H9 (cell line): Measurements from ENCODE around the gene SRXN1. TPM values are rescaled to one million over a fixed set of nuclear protein-coding genes. Genes with fewer than 3 reads are reported as not detected.

Experiments used
- DNase-seq: peaks from one replicate; pipeline ENCODE4 v3.0.0-alpha.2; 2017
- H2AFZ ChIP-seq: one replicate; pipeline ENCODE4 v1.6.1; 2013; ENCODE audit warnings: mild to moderate bottlenecking, low read length, control low read depth, moderate library complexity
- H2AK5ac ChIP-seq: 2 replicates; pipeline ENCODE4 v1.6.1; 2013; ENCODE audit warnings: low read length, control low read depth, mixed read lengths; ENCODE audit not compliant: insufficient read length
- H2BK120ac ChIP-seq: one replicate; pipeline ENCODE4 v1.6.1; 2013; ENCODE audit warnings: low read depth, mild to moderate bottlenecking, low read length, control low read depth, inconsistent platforms; ENCODE audit not compliant: poor library complexity, severe bottlenecking
- H2BK12ac ChIP-seq: 2 replicates; pipeline ENCODE4 v1.6.1; 2013; ENCODE audit warnings: low read length, control low read depth, mixed read lengths, low read depth; ENCODE audit not compliant: insufficient read length
- H2BK15ac ChIP-seq: 2 replicates; pipeline ENCODE4 v1.6.1; 2013; ENCODE audit warnings: low read depth, low read length, control low read depth
- H2BK20ac ChIP-seq: one replicate; pipeline ENCODE4 v1.6.1; 2013; ENCODE audit warnings: low read depth, mild to moderate bottlenecking, low read length, control low read depth, inconsistent platforms; ENCODE audit not compliant: poor library complexity, severe bottlenecking
- H2BK5ac ChIP-seq: 2 replicates; pipeline ENCODE4 v1.6.1; 2013; ENCODE audit warnings: low read length, control low read depth, mixed read lengths; ENCODE audit not compliant: insufficient read length
- H3K14ac ChIP-seq: 2 replicates; pipeline ENCODE4 v1.6.1; 2013; ENCODE audit warnings: low read length, control low read depth; ENCODE audit not compliant: insufficient read depth
- H3K18ac ChIP-seq: 2 replicates; pipeline ENCODE4 v1.6.1; 2013; ENCODE audit warnings: low read depth, mild to moderate bottlenecking, mixed read lengths, low read length, control low read depth; ENCODE audit not compliant: insufficient read length
- H3K23ac ChIP-seq: 2 replicates; pipeline ENCODE4 v1.6.1; 2013; ENCODE audit warnings: low read length, control low read depth, mixed read lengths, low read depth; ENCODE audit not compliant: insufficient read length
- H3K23me2 ChIP-seq: 2 replicates; pipeline ENCODE4 v1.6.1; 2013; ENCODE audit warnings: low read depth, mild to moderate bottlenecking, mixed read lengths, low read length, control low read depth; ENCODE audit not compliant: insufficient read length, poor library complexity, severe bottlenecking
- H3K27ac ChIP-seq: 2 replicates; pipeline ENCODE4 v1.5.1; 2013; ENCODE audit warnings: low read length, control low read depth, mixed read lengths, low read depth; ENCODE audit not compliant: insufficient read length
- H3K27me3 ChIP-seq: 2 replicates; pipeline ENCODE4 v1.6.1; 2013; ENCODE audit warnings: low read length, control low read depth, inconsistent platforms; ENCODE audit not compliant: insufficient read depth
- H3K4ac ChIP-seq: 2 replicates; pipeline ENCODE4 v1.6.1; 2013; ENCODE audit warnings: low read depth, mild to moderate bottlenecking, control low read depth, inconsistent platforms, low read length, moderate library complexity
- H3K4me1 ChIP-seq: 2 replicates; pipeline ENCODE4 v1.6.1; 2013; ENCODE audit warnings: low read length, control low read depth, inconsistent platforms; ENCODE audit not compliant: insufficient read depth
- H3K4me2 ChIP-seq: 2 replicates; pipeline ENCODE4 v1.6.1; 2013; ENCODE audit warnings: low read length, control low read depth, mixed read lengths; ENCODE audit not compliant: insufficient read length, insufficient read depth
- H3K56ac ChIP-seq: 2 replicates; pipeline ENCODE4 v1.6.1; 2013; ENCODE audit warnings: low read depth, mild to moderate bottlenecking, mixed read lengths, low read length, control low read depth; ENCODE audit not compliant: insufficient read length
- H3K79me1 ChIP-seq: 2 replicates; pipeline ENCODE4 v1.6.1; 2013; ENCODE audit warnings: low read depth, mild to moderate bottlenecking, moderate library complexity, low read length, control low read depth, inconsistent platforms; ENCODE audit not compliant: insufficient read depth, poor library complexity, severe bottlenecking
- H3K79me2 ChIP-seq: 2 replicates; pipeline ENCODE4 v1.6.1; 2013; ENCODE audit warnings: low read length, control low read depth, inconsistent platforms; ENCODE audit not compliant: insufficient read depth
- H3K9ac ChIP-seq: 2 replicates; pipeline ENCODE4 v1.6.1; 2013; ENCODE audit warnings: low read length, control low read depth, mixed read lengths; ENCODE audit not compliant: insufficient read length; ENCODE audit errors: extremely low read depth
- H3K9me3 ChIP-seq: one replicate; pipeline ENCODE4 v1.6.1; 2013; ENCODE audit warnings: low read depth, low read length, inconsistent platforms; ENCODE audit not compliant: control insufficient read depth
- H3T11ph ChIP-seq: one replicate; pipeline ENCODE4 v1.6.1; 2013; ENCODE audit warnings: mild to moderate bottlenecking, low read length, control low read depth, inconsistent platforms
- H4K20me1 ChIP-seq: one replicate; pipeline ENCODE4 v1.6.1; 2013; ENCODE audit not compliant: control insufficient read depth, insufficient read length, insufficient read depth
- H4K5ac ChIP-seq: 2 replicates; pipeline ENCODE4 v1.6.1; 2013; ENCODE audit warnings: low read depth, mild to moderate bottlenecking, mixed read lengths, low read length, control low read depth; ENCODE audit not compliant: insufficient read length
- H4K8ac ChIP-seq: replicated peaks from 2 replicates; pipeline ENCODE4 v1.6.1; 2013; ENCODE audit warnings: low read length, control low read depth, mixed read lengths, low read depth; ENCODE audit not compliant: insufficient read length
- H4K91ac ChIP-seq: 2 replicates; pipeline ENCODE4 v1.6.1; 2013; ENCODE audit warnings: low read depth, mild to moderate bottlenecking, moderate library complexity, mixed read lengths, low read length, control low read depth; ENCODE audit not compliant: insufficient read length
- H3K27ac Mint-ChIP-seq, 3 experiments: 2 replicates in 2 of 3; 3 replicates in 1 of 3; pipeline ENCODE4 v1.8.0; 2020 to 2021; ENCODE audit warnings: mixed read lengths in 3 of 3, mild to moderate bottlenecking in 1 of 3, moderate library complexity in 1 of 3
- H3K27me3 Mint-ChIP-seq: 2 replicates; pipeline ENCODE4 v1.8.0; 2021; ENCODE audit warnings: low read depth, mild to moderate bottlenecking, moderate library complexity, mixed read lengths
- H3K36me3 Mint-ChIP-seq, 3 experiments: 2 replicates in 2 of 3; 3 replicates in 1 of 3; pipeline ENCODE4 v1.8.0; 2020 to 2021; ENCODE audit warnings: low read depth in 3 of 3, mixed read lengths in 3 of 3; ENCODE audit not compliant: insufficient read depth in 1 of 3
- H3K4me1 Mint-ChIP-seq, 2 experiments: 2 replicates each; pipeline ENCODE4 v1.8.0; 2020; ENCODE audit warnings: mixed read lengths in 2 of 2
- H3K4me3 Mint-ChIP-seq, 2 experiments: 2 replicates in 1 of 2; 3 replicates in 1 of 2; pipeline ENCODE4 v1.8.0; 2020 to 2021; ENCODE audit warnings: mild to moderate bottlenecking in 2 of 2, mixed read lengths in 2 of 2, moderate library complexity in 1 of 2
- H3K9me3 Mint-ChIP-seq, 2 experiments: 2 replicates in 1 of 2; 3 replicates in 1 of 2; pipeline ENCODE4 v1.8.0; 2020; ENCODE audit warnings: mild to moderate bottlenecking in 2 of 2, mixed read lengths in 2 of 2, moderate library complexity in 1 of 2
- WGBS: extraction: QIAGEN DNeasy Blood & Tissue Kit; methylation state at CpG from one replicate; pipeline ENCODE4 v1.1.7; 2013; ENCODE audit warnings: missing lambda C conversion rate, low lambda C conversion rate, mixed read lengths; ENCODE audit not compliant: insufficient read length; ENCODE audit errors: extremely low coverage; 5-methylcytosine and 5-hydroxymethylcytosine counted together
- total RNA-seq: library from RNA; stranded (reverse); gene quantifications from 2 replicates; pipeline ENCODE4 v1.2.1, GENCODE V29; 2021
- TF ChIP-seq, protein P1 (sequence below): fragments of 200-600 bp; sonication (generic); conservative IDR thresholded peaks from 3 replicates; pipeline ENCODE4 v1.8.0; 2021; ENCODE audit warnings: antibody characterized with exemption, mild to moderate bottlenecking

Gene SRXN1
- total RNA-seq, 1 experiment from 2014 or later, result 25.7 TPM

- H3K9me3 ChIP-seq, result no peaks in the 10 kb centered on the region
- no peak overlapping the region for H3K4ac ChIP-seq
- no peaks in the 10 kb centered on the region for H3K27me3 ChIP-seq
- Mint-ChIP-seq H3K27me3 (peaks cover 15% of the 10 kb centered on the region), H3K4me3 (no peak overlapping the region; a peak in 1 of 5 replicates), H3K36me3 (no peaks in the 10 kb centered on the region; a peak in 1 of 7 replicates), H3K27ac (no peak overlapping the region; a peak in 1 of 7 replicates), H3K4me1 (peaks cover 33 to 70% of the 10 kb centered on the region in 2 experiments), H3K9me3 (no peaks in the 10 kb centered on the region; a peak in 1 of 5 replicates)
- no peak overlapping the region for H3T11ph ChIP-seq
- no peak overlapping the region for H2BK15ac ChIP-seq
- H3K79me2 ChIP-seq, result no peaks in the 10 kb centered on the region
- no peak overlapping the region for H3K4me2 ChIP-seq
- H4K8ac ChIP-seq, result no peak overlapping the region
- no peak overlapping the region for H2AFZ ChIP-seq
- H3K9ac ChIP-seq, result no peak overlapping the region
- H3K27ac ChIP-seq, result no peak overlapping the region
- no peak overlapping the region for H3K18ac ChIP-seq
- TF ChIP-seq, protein P1, sequence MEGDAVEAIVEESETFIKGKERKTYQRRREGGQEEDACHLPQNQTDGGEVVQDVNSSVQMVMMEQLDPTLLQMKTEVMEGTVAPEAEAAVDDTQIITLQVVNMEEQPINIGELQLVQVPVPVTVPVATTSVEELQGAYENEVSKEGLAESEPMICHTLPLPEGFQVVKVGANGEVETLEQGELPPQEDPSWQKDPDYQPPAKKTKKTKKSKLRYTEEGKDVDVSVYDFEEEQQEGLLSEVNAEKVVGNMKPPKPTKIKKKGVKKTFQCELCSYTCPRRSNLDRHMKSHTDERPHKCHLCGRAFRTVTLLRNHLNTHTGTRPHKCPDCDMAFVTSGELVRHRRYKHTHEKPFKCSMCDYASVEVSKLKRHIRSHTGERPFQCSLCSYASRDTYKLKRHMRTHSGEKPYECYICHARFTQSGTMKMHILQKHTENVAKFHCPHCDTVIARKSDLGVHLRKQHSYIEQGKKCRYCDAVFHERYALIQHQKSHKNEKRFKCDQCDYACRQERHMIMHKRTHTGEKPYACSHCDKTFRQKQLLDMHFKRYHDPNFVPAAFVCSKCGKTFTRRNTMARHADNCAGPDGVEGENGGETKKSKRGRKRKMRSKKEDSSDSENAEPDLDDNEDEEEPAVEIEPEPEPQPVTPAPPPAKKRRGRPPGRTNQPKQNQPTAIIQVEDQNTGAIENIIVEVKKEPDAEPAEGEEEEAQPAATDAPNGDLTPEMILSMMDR, result peak; percentile 96
- no peak overlapping the region for H2BK120ac ChIP-seq
- peaks cover 7% of the 10 kb centered on the region for H3K4me1 ChIP-seq
- no peak overlapping the region for H3K56ac ChIP-seq
- no peak overlapping the region for H4K5ac ChIP-seq
- H4K20me1 ChIP-seq, result no peaks in the 10 kb centered on the region
- no peak overlapping the region for H3K23ac ChIP-seq
- no peaks in the 10 kb centered on the region for H3K79me1 ChIP-seq
- no CpG with 5 or more reads among the region's 9 CpGs for WGBS
- no peak overlapping the region for H2BK5ac ChIP-seq
- no peaks in the 10 kb centered on the region for H3K23me2 ChIP-seq
- no peak overlapping the region for H4K91ac ChIP-seq
- H2BK20ac ChIP-seq, result no peak overlapping the region
- no peak overlapping the region for H3K14ac ChIP-seq
- peak; percentile 77 for DNase-seq
- H2BK12ac ChIP-seq, result no peak overlapping the region
- H2AK5ac ChIP-seq, result no peak overlapping the region
These were observed 14.5 kb upstream of the SRXN1 start for GRCh38 chr20:667351-668034.
